Urinary bladder (tissue), 4 donors: ENCODE measurements around the gene DOCK4. TPM values are rescaled to one million over a fixed set of nuclear protein-coding genes. Genes with fewer than 3 reads are reported as not detected.

Experiments
- DNase-seq: peaks from one replicate; pipeline ENCODE4 v3.0.0-alpha.2; 2015; ENCODE audit errors: extremely low spot score
- H3K27ac ChIP-seq: one replicate; pipeline ENCODE4 v1.5.1; 2013; ENCODE audit warnings: low read depth, mild to moderate bottlenecking, moderate library complexity
- H3K36me3 ChIP-seq: one replicate; pipeline ENCODE4 v1.6.1; 2013; ENCODE audit warnings: mild to moderate bottlenecking, moderate library complexity; ENCODE audit not compliant: insufficient read depth
- H3K4me1 ChIP-seq: one replicate; pipeline ENCODE4 v1.6.1; 2013; ENCODE audit warnings: mild to moderate bottlenecking, moderate library complexity; ENCODE audit not compliant: insufficient read depth
- H3K4me3 ChIP-seq: one replicate; pipeline ENCODE4 v1.5.1; 2013; ENCODE audit warnings: low read depth, low read length
- WGBS: extraction: QIAGEN DNeasy Blood & Tissue Kit; methylation state at CpG from one replicate; pipeline ENCODE4 v1.1.7; 2013; 5-methylcytosine and 5-hydroxymethylcytosine counted together
- polyA plus RNA-seq: library from polyadenylated mRNA; stranded (reverse); fragments of 200-250 nt; gene quantifications from one replicate; pipeline ENCODE4 v1.2.3, GENCODE V29; 2013
- total RNA-seq: library from RNA; depleted of rRNA; stranded (reverse); fragments of >200 nt; gene quantifications from one replicate; pipeline ENCODE4 v1.2.3, GENCODE V29; 2014
- donor health status: healthy with polysubstance abuse.
- donor health status: healthy.

The DOCK4 gene
- total and polyA plus RNA-seq, 2 donors: 5.9 to 46.5 TPM

GRCh38 chr7:112206991-112207592 lies 893 bp upstream of the DOCK4 start:
- no peak for DNase-seq
- peak overlapping the region; percentile 81 for H3K4me3 ChIP-seq
- H3K4me1 ChIP-seq: no peaks in the 10 kb centered on the region
- H3K36me3 ChIP-seq: no peaks in the 10 kb centered on the region
- H3K27ac ChIP-seq: peak overlapping the region; percentile 64
- 1% methylated on average over 14 of the region's 14 CpGs for WGBS

DNA sequence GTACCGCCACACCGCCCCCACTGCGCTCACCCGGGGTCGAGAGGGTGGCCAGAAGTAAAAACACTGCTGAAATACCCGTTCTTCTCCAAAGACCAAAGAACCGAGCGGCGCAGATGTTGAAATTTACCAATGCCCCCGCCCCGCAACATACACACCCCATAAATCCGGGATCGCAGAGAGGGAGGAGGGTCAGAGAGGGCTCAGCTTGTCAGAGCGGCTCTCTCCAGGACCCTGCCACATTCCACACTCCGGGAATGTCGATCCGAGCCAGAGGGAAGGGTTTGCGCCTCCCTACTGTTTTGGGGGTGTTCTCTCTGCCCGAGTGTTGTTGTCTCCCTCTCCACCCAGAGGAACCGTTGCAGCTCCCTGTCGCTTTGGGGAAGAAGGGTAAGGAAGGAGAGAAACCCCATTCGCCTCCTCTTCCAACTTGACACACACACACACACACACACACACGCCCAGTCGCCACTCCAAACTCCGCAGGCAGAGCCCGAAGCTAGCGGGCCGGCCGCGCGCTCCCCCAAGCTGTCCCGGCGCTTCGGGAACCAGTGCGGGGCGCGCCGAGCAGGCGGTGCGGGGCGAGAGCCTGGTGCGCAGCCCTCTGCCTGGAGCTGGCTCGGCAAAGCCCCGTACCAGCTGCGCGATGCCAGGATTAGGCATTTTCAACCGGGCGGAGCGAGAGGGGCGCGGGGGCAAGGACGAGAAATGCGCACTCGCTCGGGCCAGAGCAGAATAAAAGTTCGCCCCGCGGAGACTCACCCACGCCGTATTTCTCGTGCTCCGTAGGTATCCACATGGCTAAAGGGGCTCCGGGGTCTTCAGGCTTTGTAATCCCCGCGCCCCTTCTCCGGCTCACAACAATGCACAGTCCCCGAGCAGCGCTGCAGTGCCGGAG lies 609 bp downstream of the DOCK4 start:
- Histone ChIP-seq H3K4me1 (no peaks in the 10 kb centered on the region), H3K36me3 (no peaks in the 10 kb centered on the region), H3K27ac (peak overlapping the region; percentile 55), H3K4me3 (peak overlapping the region; percentile 81)
- no peak for DNase-seq
- WGBS: under 1% methylated on average over 69 of the region's 69 CpGs

DNA sequence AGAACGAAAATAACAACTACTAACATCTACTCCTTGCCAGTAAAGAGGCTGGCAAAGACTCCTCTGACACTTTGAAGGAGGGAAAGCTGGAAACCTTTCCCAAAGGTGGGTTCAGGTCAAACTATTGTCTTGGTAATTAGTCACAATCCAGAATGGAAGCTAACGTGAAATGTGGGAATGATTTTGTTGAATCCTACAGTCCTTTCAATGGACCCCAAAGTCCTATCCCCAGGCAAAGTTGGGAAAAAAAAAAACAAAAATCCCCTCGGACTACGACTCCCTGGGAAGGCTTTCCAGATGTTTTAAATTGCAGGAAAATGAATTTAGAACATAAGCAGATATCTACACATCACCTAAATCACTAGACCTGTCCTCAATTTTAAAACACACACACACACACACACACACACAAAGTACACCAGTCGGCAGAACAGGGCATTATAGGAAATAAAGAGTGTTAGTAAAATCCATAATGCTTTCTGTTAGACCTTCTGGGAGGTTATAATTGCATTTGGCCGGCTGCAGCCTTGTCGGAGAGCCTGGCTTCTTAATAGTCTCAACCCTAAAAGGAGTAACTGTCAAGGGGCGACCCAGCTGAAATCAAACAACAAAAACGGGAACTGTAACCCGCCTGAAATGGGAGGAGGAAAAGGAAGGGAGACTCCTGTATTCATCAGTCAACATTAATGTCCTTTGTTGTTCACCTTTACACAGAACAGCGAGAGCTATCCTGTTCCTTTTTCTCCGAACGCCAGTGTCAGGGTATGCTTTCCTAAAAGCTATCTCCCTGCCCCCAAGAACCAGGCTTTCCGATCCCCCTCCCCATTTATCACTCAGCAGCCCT lies 1.5 kb downstream of the DOCK4 start:
- peak overlapping the region; percentile 81 for H3K4me3 ChIP-seq
- H3K4me1 ChIP-seq: no peaks in the 10 kb centered on the region
- WGBS: 3% methylated on average over 14 of the region's 14 CpGs
- peak overlapping the region; percentile 55 for H3K27ac ChIP-seq
- DNase-seq: no peak
- no peaks in the 10 kb centered on the region for H3K36me3 ChIP-seq

- H3K4me3 ChIP-seq: no peak overlapping the region
- 78% methylated on average over 4 of the region's 4 CpGs for WGBS
These were observed 2.8 kb downstream of the DOCK4 start for GRCh38 chr7:112203365-112203739.

GRCh38 chr7:112202816-112203215 lies 3.4 kb downstream of the DOCK4 start:
- peaks cover 2% of the 10 kb centered on the region for H3K36me3 ChIP-seq
- H3K4me3 ChIP-seq: no peak overlapping the region
- H3K4me1 ChIP-seq: no peaks in the 10 kb centered on the region
- WGBS: 48% methylated on average over 2 of the region's 2 CpGs
- no peak for DNase-seq
- H3K27ac ChIP-seq: no peak overlapping the region

More at GRCh38 chr7:112203365-112203739, 2.8 kb downstream of the DOCK4 start:
- Histone ChIP-seq H3K36me3 (peaks cover 2% of the 10 kb centered on the region), H3K4me1 (no peaks in the 10 kb centered on the region), H3K27ac (no peak overlapping the region)
- no peak for DNase-seq

GRCh38 chr7:112201839-112202238 lies 4.4 kb downstream of the DOCK4 start:
- no peak for DNase-seq
- H3K4me3 ChIP-seq: no peak overlapping the region
- no peak overlapping the region for H3K27ac ChIP-seq
- H3K4me1 ChIP-seq: no peaks in the 10 kb centered on the region
- H3K36me3 ChIP-seq: peaks cover 2% of the 10 kb centered on the region

DNA sequence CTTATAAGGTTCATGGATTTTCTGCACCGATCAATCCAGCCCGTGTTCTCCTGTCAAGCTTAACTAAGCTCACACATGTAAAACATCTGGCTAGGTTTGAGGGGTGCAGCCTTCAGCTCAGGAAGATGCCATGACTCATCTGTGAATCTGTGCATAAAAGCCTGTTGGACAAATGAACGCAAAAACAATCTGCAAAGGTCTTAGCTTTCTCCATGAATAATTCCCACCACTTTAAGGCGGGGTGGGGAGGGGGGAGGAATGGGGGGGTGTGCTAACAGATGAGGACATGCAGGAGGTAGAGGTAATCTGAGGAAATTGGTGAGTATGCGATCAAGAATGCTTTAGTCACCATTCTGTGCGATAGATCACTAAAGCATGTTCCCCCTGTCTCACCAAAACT lies 4.8 kb downstream of the DOCK4 start:
- no peaks in the 10 kb centered on the region for H3K4me1 ChIP-seq
- WGBS: 66% methylated on average over 6 of the region's 6 CpGs
- DNase-seq: no peak

GRCh38 chr7:112199672-112200071 lies 6.5 kb downstream of the DOCK4 start:
- WGBS: 96% methylated on average over 1 of the region's 1 CpG
- no peak for DNase-seq
- H3K4me1 ChIP-seq: no peaks in the 10 kb centered on the region
- no peak overlapping the region for H3K4me3 ChIP-seq
- H3K27ac ChIP-seq: no peak overlapping the region
- peaks cover 2% of the 10 kb centered on the region for H3K36me3 ChIP-seq

More for the DNA sequence above, 4.8 kb downstream of the DOCK4 start:
- H3K36me3 ChIP-seq: peaks cover 2% of the 10 kb centered on the region
- H3K27ac ChIP-seq: no peak overlapping the region
- H3K4me3 ChIP-seq: no peak overlapping the region

GRCh38 chr7:112199035-112199655 lies 7.1 kb downstream of the DOCK4 start:
- 95% methylated on average over 2 of the region's 2 CpGs for whole genome bisulfite sequencing
- Histone ChIP-seq H3K36me3 (peaks cover 2% of the 10 kb centered on the region), H3K27ac (no peak overlapping the region), H3K4me3 (no peak overlapping the region), H3K4me1 (no peaks in the 10 kb centered on the region)
- DNase-seq: no peak

DNA sequence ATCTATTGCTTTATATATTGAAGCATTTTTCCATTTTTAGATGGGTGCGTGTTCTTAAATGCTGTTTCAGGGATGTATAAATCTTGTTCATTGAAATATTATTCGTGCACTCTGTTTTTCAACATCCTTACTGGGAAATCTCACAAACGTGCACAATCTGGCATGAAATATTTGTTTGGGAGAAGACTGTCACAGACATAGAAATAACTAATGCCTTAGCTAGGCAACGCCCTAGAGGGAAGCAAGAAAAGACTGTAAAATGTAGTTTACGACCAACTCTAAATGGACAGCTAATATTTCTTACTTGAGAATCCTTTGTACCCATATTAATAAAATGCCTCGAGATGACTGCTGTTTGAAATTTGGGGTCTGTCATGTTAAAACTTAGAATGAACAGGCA lies 8.9 kb downstream of the DOCK4 start:
- 51% methylated on average over 6 of the region's 6 CpGs for whole genome bisulfite sequencing
- DNase-seq: no peak
- Histone ChIP-seq H3K27ac (no peak overlapping the region), H3K4me1 (no peaks in the 10 kb centered on the region), H3K36me3 (peaks cover 2% of the 10 kb centered on the region), H3K4me3 (no peak overlapping the region)

- H3K4me1 ChIP-seq: no peaks in the 10 kb centered on the region
- no peak overlapping the region for H3K27ac ChIP-seq
- no peak overlapping the region for H3K4me3 ChIP-seq
- peaks cover 2% of the 10 kb centered on the region for H3K36me3 ChIP-seq
- WGBS: 74% methylated on average over 5 of the region's 5 CpGs
- DNase-seq: no peak
These were observed 10.5 kb downstream of the DOCK4 start for GRCh38 chr7:112195717-112196116.

- no peak for DNase-seq
- Histone ChIP-seq H3K36me3 (no peaks in the 10 kb centered on the region), H3K4me1 (no peaks in the 10 kb centered on the region)
These were observed 12.2 kb downstream of the DOCK4 start for GRCh38 chr7:112193915-112194502.

More at GRCh38 chr7:112193915-112194502, 12.2 kb downstream of the DOCK4 start:
- Histone ChIP-seq H3K4me3 (no peak overlapping the region), H3K27ac (no peak overlapping the region)
